ENCODE data around the gene ZNF408.

The ZNF408 gene

DNA sequence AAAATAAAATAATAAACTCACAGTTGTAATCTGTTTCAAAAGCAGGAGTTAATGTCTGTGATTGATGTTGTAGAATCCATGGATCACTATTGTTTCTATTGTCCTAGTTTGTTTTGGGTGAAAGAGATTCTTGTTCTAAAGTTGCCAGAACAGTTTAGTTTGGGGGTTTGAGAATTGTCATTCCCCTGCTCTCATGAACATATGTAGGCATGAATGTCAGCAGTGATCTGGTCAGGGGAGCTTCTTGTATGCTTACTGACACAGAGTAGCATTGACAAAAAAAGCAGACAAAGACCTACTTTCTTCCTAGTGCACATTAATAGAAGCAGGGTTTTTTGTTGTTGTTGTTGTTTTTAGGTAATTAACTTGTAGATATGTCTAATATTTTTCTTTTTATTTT, 39.0 kb upstream of the ZNF408 start:
- TF ChIP-seq BACH2 (CRISPR knock-in tag; IDR thresholded peaks at IDR 0.05; ENCODE audit: borderline replicate concordance) (no peak), ISL1 (CRISPR knock-in tag; IDR thresholded peaks at IDR 0.05) (no peak), CSRNP3 (CRISPR knock-in tag; IDR thresholded peaks at IDR 0.05) (no peak), GLIS3 (CRISPR knock-in tag; IDR thresholded peaks at IDR 0.05) (no peak), SNAI2 (CRISPR knock-in tag; IDR thresholded peaks at IDR 0.05) (no peak), OSR1 (CRISPR knock-in tag; IDR thresholded peaks at IDR 0.05) (no peak), TSHZ2 (CRISPR knock-in tag; IDR thresholded peaks at IDR 0.05) (no peak), CSDC2 (CRISPR knock-in tag; IDR thresholded peaks at IDR 0.05) (no peak), ZNF8 (CRISPR knock-in tag; IDR thresholded peaks at IDR 0.05) (no peak), TOX (CRISPR knock-in tag; IDR thresholded peaks at IDR 0.05; ENCODE audit: borderline replicate concordance) (no peak), PATZ1 (CRISPR knock-in tag; IDR thresholded peaks at IDR 0.05; ENCODE audit: borderline replicate concordance) (no peak), ARNTL (CRISPR knock-in tag; IDR thresholded peaks at IDR 0.05; ENCODE audit: borderline replicate concordance, low read depth) (no peak), ZNF70 (CRISPR knock-in tag; IDR thresholded peaks at IDR 0.05) (no peak), ZNF565 (CRISPR knock-in tag; conservative IDR thresholded peaks at IDR 0.05; ENCODE audit: low read depth) (no peak), ESRRG (CRISPR knock-in tag; IDR thresholded peaks at IDR 0.05) (no peak), ZC3H10 (CRISPR knock-in tag; IDR thresholded peaks at IDR 0.05) (no peak), ZFP3 (CRISPR knock-in tag; IDR thresholded peaks at IDR 0.05) (no peak), TCF4 (CRISPR knock-in tag; IDR thresholded peaks at IDR 0.05; ENCODE audit: borderline replicate concordance) (no peak)
- TF ChIP-seq, protein P1, sequence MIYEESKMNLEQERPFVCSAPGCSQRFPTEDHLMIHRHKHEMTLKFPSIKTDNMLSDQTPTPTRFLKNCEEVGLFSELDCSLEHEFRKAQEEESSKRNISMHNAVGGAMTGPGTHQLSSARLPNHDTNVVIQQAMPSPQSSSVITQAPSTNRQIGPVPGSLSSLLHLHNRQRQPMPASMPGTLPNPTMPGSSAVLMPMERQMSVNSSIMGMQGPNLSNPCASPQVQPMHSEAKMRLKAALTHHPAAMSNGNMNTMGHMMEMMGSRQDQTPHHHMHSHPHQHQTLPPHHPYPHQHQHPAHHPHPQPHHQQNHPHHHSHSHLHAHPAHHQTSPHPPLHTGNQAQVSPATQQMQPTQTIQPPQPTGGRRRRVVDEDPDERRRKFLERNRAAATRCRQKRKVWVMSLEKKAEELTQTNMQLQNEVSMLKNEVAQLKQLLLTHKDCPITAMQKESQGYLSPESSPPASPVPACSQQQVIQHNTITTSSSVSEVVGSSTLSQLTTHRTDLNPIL (CRISPR knock-in tag; IDR thresholded peaks at IDR 0.05; ENCODE audit: low read depth), result no peak
- TF ChIP-seq, protein P2, sequence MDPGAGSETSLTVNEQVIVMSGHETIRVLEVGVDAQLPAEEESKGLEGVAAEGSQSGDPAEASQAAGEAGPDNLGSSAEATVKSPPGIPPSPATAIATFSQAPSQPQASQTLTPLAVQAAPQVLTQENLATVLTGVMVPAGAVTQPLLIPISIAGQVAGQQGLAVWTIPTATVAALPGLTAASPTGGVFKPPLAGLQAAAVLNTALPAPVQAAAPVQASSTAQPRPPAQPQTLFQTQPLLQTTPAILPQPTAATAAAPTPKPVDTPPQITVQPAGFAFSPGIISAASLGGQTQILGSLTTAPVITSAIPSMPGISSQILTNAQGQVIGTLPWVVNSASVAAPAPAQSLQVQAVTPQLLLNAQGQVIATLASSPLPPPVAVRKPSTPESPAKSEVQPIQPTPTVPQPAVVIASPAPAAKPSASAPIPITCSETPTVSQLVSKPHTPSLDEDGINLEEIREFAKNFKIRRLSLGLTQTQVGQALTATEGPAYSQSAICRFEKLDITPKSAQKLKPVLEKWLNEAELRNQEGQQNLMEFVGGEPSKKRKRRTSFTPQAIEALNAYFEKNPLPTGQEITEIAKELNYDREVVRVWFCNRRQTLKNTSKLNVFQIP (CRISPR knock-in tag; IDR thresholded peaks at IDR 0.05; ENCODE audit: borderline replicate concordance, low read depth), result no peak
- ATAC-seq, result no peak

DNA sequence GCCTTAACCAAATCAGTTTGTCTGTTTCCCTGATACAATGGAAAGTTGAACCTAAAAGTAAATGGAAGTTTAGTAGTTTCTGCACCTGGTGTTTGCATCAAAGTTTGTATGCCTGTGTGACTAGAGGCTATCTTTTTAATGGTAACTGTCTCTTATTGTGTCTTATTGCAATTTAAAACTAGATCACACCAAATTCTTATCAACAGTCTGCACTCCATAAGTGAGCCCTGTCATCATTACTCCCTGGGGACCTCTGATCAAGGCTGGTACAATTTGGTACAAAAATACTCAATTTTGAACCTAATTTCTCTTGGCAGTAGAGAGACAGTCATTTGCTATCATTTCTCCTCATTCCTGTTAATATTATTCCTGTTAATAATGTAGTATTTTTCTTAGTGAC, 38.5 kb upstream of the ZNF408 start:
- TF ChIP-seq PPARA (CRISPR knock-in tag; IDR thresholded peaks at IDR 0.05; ENCODE audit: borderline replicate concordance) (no peak), ARNTL (CRISPR knock-in tag; IDR thresholded peaks at IDR 0.05; ENCODE audit: borderline replicate concordance, low read depth) (no peak), GLIS3 (CRISPR knock-in tag; IDR thresholded peaks at IDR 0.05) (no peak), ZFP30 (CRISPR knock-in tag; IDR thresholded peaks at IDR 0.05) (no peak), ZNF565 (CRISPR knock-in tag; conservative IDR thresholded peaks at IDR 0.05; ENCODE audit: low read depth) (no peak), ZFP3 (CRISPR knock-in tag; IDR thresholded peaks at IDR 0.05) (no peak), ISL1 (CRISPR knock-in tag; IDR thresholded peaks at IDR 0.05) (no peak), ESRRG (CRISPR knock-in tag; IDR thresholded peaks at IDR 0.05) (no peak), CSDC2 (CRISPR knock-in tag; IDR thresholded peaks at IDR 0.05) (no peak), PATZ1 (CRISPR knock-in tag; IDR thresholded peaks at IDR 0.05; ENCODE audit: borderline replicate concordance) (no peak)
- TF ChIP-seq, protein P1 (CRISPR knock-in tag; IDR thresholded peaks at IDR 0.05; ENCODE audit: low read depth), result no peak
- no peak for ATAC-seq

Data from SK-N-SH treated with all-trans-retinoic acid at 6 μM for 48 hours (cell line).